ENCODE data around the gene KCNMB2. TPM values are rescaled to one million over a fixed set of nuclear protein-coding genes. Genes with fewer than 3 reads are reported as not detected.

Gene KCNMB2
- total RNA-seq, 1 donor from 2014 or later, result not detected

DNA sequence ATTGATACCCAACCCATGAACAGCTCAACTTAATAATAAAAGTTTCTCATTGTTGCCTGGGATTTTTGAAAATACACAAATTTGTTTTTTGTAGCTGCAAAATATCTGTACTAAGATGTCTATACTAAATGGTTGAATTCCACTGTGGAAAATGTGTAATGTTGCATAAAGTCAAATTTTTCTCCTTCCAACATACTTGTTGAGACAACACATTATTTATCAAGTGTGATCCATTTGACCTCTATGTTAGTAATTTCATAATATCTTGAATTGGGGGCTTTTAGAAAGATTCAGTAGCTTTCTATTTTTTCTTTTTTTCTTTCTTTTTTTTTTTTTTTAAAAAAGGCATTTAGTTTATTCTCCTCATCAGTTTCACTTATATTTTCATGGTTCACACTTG is 88.0 kb downstream of the KCNMB2 start:
- Histone ChIP-seq H3K9me3 (no peaks in the 10 kb centered on the region), H3K4me1 (no peaks in the 10 kb centered on the region), H3K4me3 (no peak overlapping the region), H3K36me3 (no peaks in the 10 kb centered on the region), H3K27me3 (no peaks in the 10 kb centered on the region), H3K27ac (no peak overlapping the region)
- intact Hi-C loops (cut with DNase I), result no loop called here
- DNase-seq (ENCODE audit: low spot score in 2 of 2), result no peak
- TF ChIP-seq, protein P1, sequence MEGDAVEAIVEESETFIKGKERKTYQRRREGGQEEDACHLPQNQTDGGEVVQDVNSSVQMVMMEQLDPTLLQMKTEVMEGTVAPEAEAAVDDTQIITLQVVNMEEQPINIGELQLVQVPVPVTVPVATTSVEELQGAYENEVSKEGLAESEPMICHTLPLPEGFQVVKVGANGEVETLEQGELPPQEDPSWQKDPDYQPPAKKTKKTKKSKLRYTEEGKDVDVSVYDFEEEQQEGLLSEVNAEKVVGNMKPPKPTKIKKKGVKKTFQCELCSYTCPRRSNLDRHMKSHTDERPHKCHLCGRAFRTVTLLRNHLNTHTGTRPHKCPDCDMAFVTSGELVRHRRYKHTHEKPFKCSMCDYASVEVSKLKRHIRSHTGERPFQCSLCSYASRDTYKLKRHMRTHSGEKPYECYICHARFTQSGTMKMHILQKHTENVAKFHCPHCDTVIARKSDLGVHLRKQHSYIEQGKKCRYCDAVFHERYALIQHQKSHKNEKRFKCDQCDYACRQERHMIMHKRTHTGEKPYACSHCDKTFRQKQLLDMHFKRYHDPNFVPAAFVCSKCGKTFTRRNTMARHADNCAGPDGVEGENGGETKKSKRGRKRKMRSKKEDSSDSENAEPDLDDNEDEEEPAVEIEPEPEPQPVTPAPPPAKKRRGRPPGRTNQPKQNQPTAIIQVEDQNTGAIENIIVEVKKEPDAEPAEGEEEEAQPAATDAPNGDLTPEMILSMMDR (IDR thresholded peaks at IDR 0.05), result no peak

DNA sequence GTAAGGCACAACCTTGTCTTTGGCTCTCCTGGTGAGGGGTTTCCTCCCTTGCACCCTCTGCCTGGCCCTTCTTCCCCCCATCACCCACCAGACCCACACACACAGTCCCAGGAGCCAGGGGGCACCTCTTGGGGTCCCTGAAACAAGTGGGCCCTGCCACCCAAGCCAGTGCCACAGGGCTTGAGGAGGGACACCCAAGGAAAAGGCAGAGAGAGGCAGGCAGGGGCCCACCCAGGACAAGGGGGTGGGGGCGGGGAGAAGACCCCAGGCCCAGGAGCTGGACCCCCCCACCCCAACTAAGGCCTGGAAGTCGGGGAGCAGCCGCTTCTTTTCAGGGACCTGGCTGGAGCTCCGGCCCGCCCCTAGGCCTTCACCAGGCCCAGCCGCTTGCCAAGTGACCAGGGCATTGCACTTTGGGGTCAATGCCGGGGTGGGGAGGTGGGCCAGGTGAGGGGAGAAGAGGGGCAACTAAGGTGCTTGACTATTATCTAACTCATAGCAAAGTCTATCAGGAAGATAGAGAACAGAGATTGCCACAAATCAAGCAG is 88.9 kb downstream of the KCNMB2 start:
- no peaks in the 10 kb centered on the region for H3K4me1 ChIP-seq
- no peaks in the 10 kb centered on the region for H3K9me3 ChIP-seq
- H3K4me3 ChIP-seq, result no peak overlapping the region
- DNase-seq (ENCODE audit: low spot score in 2 of 2), result no peak
- H3K27me3 ChIP-seq, result no peaks in the 10 kb centered on the region
- intact Hi-C loops (cut with DNase I), result no loop called here
- TF ChIP-seq, protein P1 (IDR thresholded peaks at IDR 0.05), result no peak
- no peak overlapping the region for H3K27ac ChIP-seq
- H3K36me3 ChIP-seq, result no peaks in the 10 kb centered on the region

DNA sequence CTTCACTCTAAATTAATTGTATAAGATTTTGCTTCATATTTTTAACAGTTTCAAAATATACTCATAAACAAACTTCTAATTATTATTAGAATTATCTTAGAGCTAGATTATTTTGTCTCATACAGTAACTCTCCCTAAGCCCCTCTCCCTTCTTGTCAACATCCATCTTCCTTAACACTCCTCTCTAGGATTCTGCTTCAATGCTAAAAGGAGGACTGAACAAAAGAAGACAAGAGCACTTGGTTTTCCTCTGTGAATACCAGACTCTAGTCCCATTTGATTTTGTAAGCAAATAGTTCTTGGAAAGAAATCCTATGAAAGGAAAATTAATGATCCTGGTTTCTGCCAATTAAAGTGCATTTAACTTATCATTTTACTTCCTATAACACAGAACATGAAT is 91.8 kb downstream of the KCNMB2 start:
- TF ChIP-seq, protein P1 (IDR thresholded peaks at IDR 0.05), result no peak

DNA sequence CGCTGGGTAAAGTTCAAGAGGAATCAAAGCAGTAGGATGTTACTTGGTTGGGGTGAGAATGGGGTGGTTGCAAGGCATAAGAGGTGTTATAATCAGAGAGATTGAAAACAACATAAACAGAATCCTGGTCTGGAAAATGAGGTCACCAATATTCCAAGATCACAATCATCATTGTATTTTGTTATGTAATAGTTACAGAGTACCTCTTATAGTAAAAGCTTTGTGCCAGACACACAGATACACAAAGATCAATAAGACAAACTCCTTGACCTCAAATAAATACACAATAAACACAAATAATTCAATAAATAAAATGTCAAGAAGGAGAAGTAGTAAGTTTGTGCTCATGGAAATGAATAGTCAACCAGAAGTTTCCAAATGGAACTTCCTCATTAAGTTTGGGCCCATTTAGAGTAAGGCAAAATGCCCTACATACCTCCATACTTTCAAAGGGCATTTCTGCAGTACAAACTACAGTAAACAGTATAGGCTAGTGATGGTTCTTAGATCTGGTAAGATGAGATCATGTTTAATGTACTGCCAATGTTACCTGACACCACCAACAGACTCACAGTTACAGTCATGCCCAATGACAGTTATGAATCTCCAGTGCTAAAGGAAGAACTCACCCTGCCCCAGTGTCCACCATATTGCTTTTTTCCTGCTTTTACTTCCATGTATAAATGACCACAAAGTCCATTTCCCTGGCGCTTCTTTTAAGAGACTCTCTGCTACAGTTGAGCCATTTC is 93.4 kb downstream of the KCNMB2 start:
- DNase-seq (ENCODE audit: low spot score in 2 of 2), result no peak
- TF ChIP-seq, protein P1 (IDR thresholded peaks at IDR 0.05), result no peak
- intact Hi-C loops (cut with DNase I), result no loop called here
- Histone ChIP-seq H3K27ac (no peak overlapping the region), H3K9me3 (no peaks in the 10 kb centered on the region), H3K4me3 (no peak overlapping the region), H3K36me3 (no peaks in the 10 kb centered on the region), H3K27me3 (no peaks in the 10 kb centered on the region), H3K4me1 (no peaks in the 10 kb centered on the region)

More for the DNA sequence above, 91.8 kb downstream of the KCNMB2 start:
- H3K36me3 ChIP-seq, result no peaks in the 10 kb centered on the region
- H3K9me3 ChIP-seq, result no peaks in the 10 kb centered on the region
- H3K4me1 ChIP-seq, result no peaks in the 10 kb centered on the region
- no peak overlapping the region for H3K4me3 ChIP-seq
- intact Hi-C loops (cut with DNase I), result no loop called here
- no peak overlapping the region for H3K27ac ChIP-seq
- no peaks in the 10 kb centered on the region for H3K27me3 ChIP-seq
- no peak for DNase-seq (ENCODE audit: low spot score in 2 of 2)

DNA sequence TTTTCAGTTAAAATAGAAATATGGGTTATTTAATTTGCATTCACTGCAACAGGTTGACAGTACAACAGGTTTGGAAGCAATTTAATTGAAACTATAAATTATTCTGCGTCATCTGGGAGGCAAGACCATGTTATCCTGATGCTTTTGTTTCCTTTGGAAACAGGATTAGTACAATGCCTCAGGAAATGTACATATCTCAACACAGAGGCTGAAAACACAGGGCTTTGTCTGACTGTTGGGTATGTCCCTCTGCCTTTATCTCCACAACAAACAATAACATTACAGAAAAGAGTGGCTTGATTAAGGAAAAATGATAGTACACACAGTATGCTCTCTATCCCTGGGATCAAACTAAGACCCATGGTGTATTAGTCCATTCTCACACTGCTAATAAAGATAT is 95.7 kb downstream of the KCNMB2 start:
- H3K4me3 ChIP-seq, result no peak overlapping the region
- H3K36me3 ChIP-seq, result no peaks in the 10 kb centered on the region
- H3K9me3 ChIP-seq, result no peaks in the 10 kb centered on the region
- no peaks in the 10 kb centered on the region for H3K4me1 ChIP-seq
- no peak for DNase-seq (ENCODE audit: low spot score in 2 of 2)
- TF ChIP-seq, protein P1 (IDR thresholded peaks at IDR 0.05), result no peak
- H3K27me3 ChIP-seq, result no peaks in the 10 kb centered on the region
- intact Hi-C loops (cut with DNase I), result no loop called here
- H3K27ac ChIP-seq, result no peak overlapping the region

Data from ascending aorta (tissue), 2 donors.